NCI-H2196 (cell line): ENCODE results near the gene ZNF292.
"Not testable (repeated sequence)": the region's sequence is repeated elsewhere in the genome, so short reads cannot be mapped to it uniquely, and the experiment has no call there.

Experiments
- DNase-seq: peaks from one replicate; lab custom pipeline; 2025; ENCODE audit not compliant: unreplicated experiment; lab: John Stamatoyannopoulos, UW

Gene ZNF292

GRCh38 chr6:87210979-87211378, 55.6 kb downstream of the ZNF292 start:
- no peak for DNase-seq

- no peak for DNase-seq
Observed at GRCh38 chr6:87212596-87212995, 57.2 kb downstream of the ZNF292 start.

GRCh38 chr6:87213364-87213763, 58.0 kb downstream of the ZNF292 start:
- DNase-seq, result no peak

DNA sequence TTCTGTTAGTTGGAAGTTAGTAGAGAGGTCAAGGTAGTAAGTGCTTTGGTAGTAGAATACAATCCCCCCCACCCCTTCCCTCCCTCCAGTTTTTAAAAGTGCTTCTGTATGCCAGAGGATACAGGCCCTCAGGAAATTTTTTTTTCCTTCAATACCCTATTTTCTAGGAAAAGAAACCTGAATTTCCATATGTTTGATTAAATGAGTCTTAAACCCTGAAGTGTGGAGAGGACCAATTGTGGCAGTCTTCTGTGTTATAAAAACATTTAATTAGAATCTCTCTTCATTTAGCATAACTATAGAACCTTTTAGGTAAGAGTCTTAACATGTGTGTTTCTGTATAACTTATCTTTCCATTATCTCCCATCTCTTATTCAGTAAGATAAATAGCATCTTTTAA, 59.5 kb downstream of the ZNF292 start:
- no peak for DNase-seq

- no peak for DNase-seq
Observed at GRCh38 chr6:87220997-87221396, 65.6 kb downstream of the ZNF292 start.

GRCh38 chr6:87222676-87223075, 67.3 kb downstream of the ZNF292 start:
- DNase-seq, result no peak

- DNase-seq, result no peak
Observed at GRCh38 chr6:87224971-87225370, 69.6 kb downstream of the ZNF292 start.

DNA sequence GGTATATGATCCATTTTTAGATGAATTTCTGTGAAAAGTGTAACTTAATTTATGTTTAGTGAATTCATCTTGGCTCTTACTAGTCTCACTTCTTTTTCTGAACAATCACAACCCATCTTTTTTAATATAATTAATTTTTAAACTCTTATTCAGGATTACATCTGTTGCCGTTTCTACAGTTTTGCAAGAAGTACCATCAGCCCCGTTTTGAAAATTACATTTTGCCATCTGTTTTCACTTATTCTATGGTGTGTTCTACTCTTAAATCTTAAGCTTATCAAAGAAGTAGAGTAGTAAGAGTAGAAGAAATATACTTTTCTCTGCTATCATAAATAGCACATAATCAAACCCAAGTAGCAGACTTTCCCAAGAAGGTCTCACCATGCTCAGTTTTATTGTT, 70.1 kb downstream of the ZNF292 start:
- no peak for DNase-seq

GRCh38 chr6:87225937-87226336, 70.6 kb downstream of the ZNF292 start:
- no peak for DNase-seq

DNA sequence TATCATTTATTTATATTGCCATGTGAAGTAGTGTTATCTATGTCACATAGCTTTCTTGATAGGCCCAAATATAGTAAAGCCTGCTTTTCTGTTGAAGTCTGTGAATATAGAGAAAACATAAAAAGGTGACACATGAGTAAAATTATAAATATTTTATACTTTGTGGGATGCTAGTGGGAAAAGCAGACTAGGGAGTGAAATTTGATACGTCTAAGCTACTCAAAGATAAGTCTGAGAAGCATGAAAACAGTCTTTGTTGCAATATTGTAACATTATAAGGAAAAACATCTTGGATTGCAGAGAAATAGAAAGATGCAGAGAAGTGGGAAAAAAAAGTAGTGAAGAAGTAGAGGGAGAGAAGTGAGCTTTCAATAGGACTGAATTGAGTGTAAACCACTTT, 75.4 kb downstream of the ZNF292 start:
- no peak for DNase-seq

- no peak for DNase-seq
Observed at GRCh38 chr6:87237804-87238203, 82.4 kb downstream of the ZNF292 start.

- DNase-seq, result not testable (repeated sequence)
Observed at GRCh38 chr6:87239098-87239635, 83.8 kb downstream of the ZNF292 start.

GRCh38 chr6:87241304-87241703, 85.9 kb downstream of the ZNF292 start:
- DNase-seq, result no peak

DNA sequence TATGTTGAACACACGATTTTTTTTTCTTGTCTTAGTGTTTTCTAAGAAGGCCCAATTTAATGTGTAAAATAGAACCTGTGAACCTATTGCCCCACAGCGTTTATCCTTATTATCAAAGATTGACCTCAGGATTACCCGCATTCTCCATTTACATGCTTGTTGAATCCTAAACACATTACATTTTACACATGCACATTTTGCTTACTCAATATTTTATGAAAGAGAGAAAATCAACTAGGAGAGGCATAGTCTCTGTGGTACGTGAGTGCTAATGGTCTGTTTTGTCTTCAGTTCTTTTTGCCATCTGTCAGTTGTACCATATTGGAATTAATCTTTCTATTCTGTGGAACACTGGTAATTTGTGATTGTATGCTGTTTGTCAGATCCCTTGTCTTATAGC, 86.9 kb downstream of the ZNF292 start:
- DNase-seq, result no peak

- no peak for DNase-seq
Observed at GRCh38 chr6:87243812-87244211, 88.4 kb downstream of the ZNF292 start.

- DNase-seq, result no peak
Observed at GRCh38 chr6:87244380-87244779, 89.0 kb downstream of the ZNF292 start.

DNA sequence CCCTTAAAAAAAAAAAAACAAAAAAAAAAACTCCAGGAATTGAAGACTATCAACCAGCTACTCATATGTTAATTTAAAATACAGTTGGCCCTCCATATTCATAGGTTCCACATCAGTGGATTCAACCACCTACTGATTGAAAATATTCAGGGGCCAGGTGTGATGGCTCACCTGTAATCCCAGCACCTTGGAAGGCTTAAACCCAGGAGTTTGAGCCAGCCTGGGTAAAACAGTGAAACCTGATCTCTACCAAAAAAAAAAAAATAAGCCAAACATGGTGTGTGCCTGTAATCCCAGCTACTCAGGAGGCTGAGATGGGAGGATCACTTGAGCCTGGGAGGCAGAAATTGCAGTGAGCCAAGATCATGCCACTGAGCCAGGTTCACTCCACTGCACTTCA, 94.7 kb downstream of the ZNF292 start:
- DNase-seq, result no peak

DNA sequence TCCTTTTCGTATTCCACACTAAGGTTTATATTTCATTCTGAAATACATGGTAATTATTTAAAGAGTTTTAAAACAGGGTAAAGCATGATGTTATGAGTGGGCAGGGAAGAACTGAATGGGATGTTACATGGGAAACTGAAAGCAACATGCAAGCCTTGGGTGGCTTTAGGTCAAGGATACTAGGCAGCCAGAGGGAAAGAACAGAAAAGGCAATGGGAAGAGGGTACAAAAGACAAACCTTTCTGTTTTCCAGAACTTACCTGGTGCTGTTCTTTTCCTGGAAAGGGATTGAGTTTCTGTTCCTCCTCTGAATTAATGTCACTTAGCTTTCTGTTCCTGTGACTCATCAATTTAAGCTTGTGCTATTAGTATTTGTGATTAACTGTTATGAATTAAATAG, 95.9 kb downstream of the ZNF292 start:
- no peak for DNase-seq

DNA sequence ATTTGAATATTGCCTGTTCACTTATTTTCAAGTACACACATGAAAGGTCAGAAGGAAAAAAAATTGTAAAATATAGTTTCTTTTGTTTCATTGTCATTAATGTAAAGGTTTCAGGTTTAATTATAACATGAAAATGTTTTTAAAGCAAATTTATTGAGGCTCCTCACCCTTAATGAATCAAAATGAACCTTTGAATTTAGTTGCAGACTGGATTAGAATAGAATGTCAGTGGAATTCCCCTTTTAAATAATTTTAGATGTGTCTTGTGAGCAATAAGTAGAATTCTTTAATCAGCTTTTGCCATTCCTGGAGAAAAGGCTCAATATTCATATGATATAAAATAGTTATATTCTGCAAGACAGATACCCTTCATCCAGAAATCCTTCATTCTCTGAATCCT, 96.4 kb downstream of the ZNF292 start:
- DNase-seq, result no peak

DNA sequence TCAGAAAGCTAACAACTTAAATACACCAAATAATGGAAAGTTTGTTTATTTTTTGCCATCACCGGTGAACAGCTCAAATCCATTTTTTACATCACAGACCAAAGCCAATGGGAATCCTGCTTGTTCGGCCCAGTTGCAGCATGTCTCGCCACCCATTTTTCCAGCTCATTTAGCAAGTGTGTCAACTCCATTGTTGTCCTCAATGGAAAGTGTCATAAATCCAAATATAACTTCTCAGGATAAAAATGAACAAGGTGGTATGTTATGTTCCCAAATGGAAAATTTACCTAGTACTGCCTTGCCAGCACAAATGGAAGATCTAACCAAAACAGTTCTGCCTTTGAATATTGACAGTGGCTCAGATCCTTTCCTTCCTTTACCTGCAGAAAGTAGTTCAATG, 101.7 kb downstream of the ZNF292 start:
- no peak for DNase-seq

- DNase-seq, result no peak
Observed at GRCh38 chr6:87257565-87257964, 102.2 kb downstream of the ZNF292 start.

DNA sequence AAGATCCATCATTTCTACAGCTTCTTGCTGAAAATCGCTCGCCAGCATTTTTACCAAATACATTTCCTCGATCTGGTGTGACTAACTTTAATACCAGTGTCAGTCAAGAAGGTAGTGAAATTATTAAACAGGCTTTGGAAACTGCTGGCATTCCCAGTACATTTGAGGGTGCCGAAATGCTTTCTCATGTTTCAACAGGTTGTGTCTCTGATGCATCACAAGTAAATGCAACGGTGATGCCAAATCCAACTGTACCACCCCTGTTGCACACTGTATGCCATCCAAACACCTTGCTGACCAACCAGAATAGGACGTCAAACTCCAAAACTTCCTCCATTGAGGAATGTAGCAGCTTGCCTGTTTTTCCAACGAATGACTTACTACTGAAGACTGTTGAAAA, 102.6 kb downstream of the ZNF292 start:
- DNase-seq, result no peak

- no peak for DNase-seq
Observed at GRCh38 chr6:87259791-87260190, 104.4 kb downstream of the ZNF292 start.

DNA sequence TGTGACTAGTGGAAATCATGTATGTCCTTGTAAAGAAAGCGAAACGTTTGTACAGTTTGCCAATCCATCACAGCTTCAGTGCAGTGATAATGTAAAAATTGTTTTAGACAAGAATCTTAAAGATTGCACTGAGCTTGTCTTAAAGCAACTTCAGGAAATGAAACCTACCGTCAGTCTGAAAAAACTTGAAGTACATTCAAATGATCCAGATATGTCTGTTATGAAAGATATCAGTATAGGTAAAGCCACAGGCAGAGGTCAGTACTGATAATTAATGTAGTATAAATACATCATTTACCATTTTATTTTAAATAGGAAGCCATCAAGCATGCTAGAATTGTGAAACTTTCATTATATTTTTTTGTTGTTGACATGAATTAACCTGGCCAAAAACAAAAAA, 106.2 kb downstream of the ZNF292 start:
- no peak for DNase-seq
